ENCODE results near the gene CSNK1D.
"Not testable (repeated sequence)": the region's sequence is repeated elsewhere in the genome, so short reads cannot be mapped to it uniquely, and the experiment has no call there.

Gene CSNK1D

DNA sequence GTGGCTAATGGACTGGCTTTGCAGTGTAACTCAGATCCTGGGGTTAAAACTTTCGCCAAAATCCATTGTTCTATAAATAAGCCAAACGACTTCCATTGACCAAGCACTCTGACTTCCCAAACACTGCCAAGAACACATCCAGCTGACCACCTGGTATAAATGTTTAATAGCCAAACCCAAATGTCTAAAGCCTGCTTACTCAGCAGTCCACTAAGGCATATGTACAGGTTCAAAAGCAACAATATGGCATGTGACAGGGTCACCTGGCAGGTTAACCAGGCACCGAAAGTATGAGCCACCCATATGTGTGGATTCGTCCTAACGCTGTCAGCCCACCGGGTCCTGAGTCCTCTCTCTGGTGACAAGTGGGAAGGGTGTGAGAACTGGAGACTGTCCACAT lies 2.1 kb downstream of the CSNK1D start:
- DNase-seq, result no peak

- no peak for DNase-seq
Measured at GRCh38 chr17:82270651-82271050, 2.8 kb downstream of the CSNK1D start.

DNA sequence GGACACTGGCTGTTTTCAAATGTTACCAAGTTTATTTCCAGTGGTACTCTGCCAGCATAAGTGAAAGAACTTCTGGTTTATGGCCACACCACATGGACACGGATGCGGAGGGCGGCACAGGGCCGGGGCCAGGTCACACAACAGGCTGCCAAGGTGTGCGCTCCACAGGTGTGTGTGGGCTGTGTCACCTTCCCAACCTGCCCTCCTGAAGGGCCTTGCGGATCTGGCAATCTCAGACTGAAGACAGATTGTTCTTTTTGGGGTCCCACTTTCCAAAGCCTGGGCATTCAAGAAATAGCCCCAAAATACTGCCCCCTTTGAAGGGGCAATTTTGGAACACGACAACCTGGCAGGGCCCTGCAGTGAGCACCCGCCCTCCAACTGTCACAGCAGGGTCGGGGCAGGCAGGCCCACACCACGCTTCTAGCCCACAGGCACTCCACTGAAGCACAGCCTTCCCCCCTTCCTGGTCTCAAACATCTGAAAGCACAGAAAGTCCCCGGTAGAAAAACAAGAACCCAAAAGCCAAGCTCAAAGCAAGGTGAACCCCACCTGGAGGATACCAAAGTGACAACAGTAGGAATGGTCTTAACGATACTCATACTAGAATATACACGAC lies 3.5 kb downstream of the CSNK1D start:
- DNase-seq, result no peak

DNA sequence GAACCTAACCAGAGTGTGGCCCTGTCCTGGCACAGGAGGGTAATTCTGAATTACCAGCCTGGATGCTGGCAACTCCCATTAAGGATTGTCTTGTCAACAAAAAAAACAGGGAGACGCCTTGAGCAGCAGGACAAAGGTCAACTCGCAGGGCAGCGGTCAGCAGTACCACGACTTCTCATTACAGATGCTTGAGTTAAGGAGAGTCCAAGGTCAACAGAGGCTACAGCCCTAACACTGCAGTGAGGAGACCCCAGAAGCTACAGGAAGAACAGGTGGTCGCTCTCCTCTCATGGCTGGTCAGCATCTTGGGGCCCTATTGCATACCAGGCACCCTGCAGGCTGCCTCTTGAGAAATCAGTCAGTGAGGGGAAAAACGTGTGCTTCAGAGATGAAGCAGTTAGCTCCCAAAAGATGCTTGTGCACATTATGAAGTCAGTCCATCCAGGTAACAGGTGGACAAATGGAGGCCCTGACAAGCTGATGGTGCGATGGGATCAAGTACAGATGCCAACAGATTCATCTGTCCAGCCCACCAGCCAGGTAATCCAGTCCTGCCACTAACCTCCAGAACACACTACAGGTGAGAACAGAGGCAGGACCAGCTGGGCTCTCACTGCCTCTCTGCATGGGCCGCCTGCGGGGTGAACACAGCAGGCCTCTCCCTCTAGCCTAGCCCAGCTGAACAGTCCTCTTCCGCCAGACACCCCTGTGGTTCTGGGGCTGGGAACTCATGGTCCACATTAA lies 4.2 kb downstream of the CSNK1D start:
- no peak for DNase-seq

GRCh38 chr17:82267575-82268379 lies 5.7 kb downstream of the CSNK1D start:
- DNase-seq, result peak; percentile 42

DNA sequence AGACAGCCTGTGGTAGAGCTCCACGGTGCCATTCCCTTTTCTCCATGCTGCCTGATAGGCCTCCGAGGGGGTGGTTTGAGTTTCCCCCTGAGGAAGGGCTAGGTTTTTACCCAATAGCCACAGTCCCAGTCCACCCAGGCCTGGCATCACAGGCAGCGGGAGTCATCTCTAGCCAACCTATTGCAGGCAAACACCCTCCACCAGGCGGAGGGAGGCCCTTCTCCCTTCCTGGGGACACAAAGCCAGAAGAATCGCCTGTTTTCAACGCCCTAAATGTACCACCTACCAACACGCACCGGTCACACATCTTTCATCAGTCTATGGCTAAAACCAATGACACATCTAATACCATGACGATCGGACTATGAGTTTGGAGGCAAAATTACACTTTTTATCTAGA lies 7.4 kb downstream of the CSNK1D start:
- no peak for DNase-seq

- no peak for DNase-seq
Measured at GRCh38 chr17:82263641-82264040, 9.9 kb downstream of the CSNK1D start.

- DNase-seq, result no peak
Measured at GRCh38 chr17:82262344-82262743, 11.2 kb downstream of the CSNK1D start.

DNA sequence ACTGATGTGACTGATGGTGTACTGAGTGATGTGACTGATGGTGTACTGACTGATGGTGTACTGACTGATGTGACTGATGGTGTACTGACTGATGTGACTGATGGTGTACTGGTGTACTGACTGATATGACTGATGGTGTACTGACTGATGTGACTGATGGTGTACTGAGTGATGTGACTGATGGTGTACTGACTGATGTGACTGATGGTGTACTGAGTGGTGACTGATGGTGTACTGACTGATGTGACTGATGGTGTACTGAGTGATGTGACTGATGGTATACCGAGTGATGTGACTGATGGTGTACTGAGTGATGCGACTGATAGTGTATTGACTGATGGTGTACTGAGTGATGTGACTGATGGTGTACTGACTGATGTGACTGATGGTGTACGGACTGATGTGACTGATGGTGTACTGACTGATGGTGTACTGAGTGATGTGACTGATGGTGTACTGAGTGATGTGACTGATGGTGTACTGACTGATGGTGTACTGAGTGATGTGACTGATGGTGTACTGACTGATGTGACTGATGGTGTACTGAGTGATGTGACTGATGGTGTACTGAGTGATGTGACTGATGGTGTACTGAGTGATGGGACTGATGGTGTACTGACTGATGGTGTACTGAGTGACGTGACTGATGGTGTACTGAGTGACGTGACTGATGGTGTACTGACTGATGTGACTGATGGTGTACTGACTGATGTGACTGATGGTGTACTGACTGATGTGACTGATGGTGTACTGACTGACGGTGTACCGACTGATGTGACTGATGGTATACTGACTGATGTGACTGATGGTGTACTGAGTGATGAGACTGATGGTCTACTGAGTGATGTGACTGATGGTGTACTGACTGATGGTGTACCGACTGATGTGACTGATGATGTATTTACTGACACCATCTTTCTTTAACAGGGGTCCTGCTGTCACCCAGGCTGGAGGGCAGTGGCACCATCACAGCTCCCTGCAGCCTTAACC lies 13.2 kb downstream of the CSNK1D start:
- not testable (repeated sequence) for DNase-seq

GRCh38 chr17:82258555-82258954 lies 14.9 kb downstream of the CSNK1D start:
- no peak for DNase-seq

GRCh38 chr17:82257473-82257872 lies 16.0 kb downstream of the CSNK1D start:
- no peak for DNase-seq

- DNase-seq, result no peak
Measured at GRCh38 chr17:82256242-82256885, 17.1 kb downstream of the CSNK1D start.

DNA sequence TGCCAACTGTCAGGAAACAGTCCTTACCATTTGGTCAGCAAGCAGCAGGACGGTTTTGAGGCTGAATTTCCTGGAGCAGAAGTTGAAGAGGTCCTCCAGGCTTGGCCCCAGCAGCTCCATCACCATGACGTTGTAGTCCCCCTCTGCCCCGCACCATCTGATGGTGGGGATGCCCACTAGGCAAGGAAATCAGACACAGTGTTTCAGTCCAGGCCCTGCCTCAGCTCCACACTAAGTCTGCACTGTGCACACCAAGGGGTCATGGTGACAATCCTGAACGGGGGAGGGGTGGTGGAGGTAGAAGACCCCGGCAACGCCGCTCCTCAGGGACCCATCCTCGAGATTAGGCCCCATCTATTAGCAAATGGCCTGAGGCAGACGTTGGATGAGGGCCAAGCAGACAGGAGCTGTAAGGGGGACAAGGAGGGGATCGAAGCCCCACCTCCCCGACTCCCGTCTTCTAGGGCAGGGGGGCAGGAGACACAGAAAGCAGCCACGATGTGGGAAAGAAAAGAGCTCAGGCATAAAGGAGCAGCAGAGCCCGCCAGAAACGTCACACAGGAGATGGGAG lies 18.0 kb downstream of the CSNK1D start:
- DNase-seq, result no peak

DNA sequence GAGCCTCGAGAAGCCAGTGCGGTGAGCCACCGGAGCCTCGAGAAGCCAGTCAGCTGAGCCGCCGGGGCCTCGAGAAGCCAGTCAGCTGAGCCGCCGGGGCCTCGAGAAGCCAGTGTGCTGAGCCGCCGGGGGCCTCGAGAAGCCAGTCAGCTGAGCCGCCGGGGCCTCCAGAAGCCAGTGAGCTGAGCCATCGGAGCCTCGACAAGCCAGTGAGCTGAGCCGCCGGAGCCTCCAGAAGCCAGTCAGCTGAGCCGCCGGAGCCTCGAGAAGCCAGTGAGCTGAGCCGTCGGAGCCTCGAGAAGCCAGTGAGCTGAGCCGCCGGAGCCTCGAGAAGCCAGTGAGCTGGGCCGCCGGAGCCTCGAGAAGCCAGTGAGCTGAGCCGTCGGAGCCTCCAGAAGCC lies 18.8 kb downstream of the CSNK1D start:
- DNase-seq, result not testable (repeated sequence)

- not testable (repeated sequence) for DNase-seq
Measured at GRCh38 chr17:82254096-82254495, 19.4 kb downstream of the CSNK1D start.

DNA sequence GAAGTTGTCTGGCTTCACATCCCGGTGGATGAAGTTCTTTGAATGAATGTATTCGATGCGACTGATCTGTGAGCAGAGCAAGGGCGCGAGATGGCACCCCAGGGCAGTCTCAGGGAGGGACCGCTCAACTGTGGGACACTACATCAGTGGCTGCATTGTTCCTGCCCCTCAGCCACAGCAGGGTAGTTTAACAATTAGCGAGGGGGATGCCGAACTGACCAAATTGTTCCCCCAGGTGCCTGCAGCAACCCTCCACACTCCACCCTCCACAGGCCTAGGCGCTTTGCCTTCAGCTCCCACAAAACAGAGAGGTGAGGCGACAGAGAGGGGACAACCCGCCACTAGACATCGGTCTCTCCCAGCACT lies 20.3 kb downstream of the CSNK1D start:
- DNase-seq, result no peak

- DNase-seq, result no peak
Measured at GRCh38 chr17:82252511-82253178, 20.9 kb downstream of the CSNK1D start.

DNA sequence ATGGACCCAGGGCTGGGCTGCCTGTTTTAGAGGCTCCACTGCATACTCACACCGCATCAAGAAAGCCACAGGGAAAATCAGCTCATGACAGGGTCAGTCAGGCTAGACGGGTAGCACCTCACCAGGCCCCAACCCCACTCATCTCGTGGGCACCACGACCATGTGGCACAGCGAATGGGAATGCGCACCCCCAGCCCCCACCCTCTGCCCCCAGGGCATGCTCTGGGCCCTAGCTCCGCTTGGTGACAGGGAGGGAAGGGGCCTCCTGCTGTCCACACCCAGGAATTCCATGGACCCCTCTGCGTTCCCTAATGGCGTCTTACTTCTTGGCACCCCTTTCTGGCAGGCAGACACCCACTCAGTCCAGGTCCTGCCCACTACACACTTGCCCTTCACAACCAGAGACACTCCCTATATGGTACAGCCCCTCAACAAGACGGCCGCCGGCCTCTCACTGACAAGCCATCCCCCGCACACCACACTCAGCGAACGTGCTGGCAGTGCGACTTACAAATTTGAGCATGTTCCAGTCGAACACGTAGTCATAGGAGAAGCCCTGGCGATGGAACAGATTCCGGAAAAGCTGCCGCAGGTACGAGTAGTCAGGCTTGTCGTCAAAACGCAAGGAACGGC lies 22.5 kb downstream of the CSNK1D start:
- DNase-seq, result no peak

DNA sequence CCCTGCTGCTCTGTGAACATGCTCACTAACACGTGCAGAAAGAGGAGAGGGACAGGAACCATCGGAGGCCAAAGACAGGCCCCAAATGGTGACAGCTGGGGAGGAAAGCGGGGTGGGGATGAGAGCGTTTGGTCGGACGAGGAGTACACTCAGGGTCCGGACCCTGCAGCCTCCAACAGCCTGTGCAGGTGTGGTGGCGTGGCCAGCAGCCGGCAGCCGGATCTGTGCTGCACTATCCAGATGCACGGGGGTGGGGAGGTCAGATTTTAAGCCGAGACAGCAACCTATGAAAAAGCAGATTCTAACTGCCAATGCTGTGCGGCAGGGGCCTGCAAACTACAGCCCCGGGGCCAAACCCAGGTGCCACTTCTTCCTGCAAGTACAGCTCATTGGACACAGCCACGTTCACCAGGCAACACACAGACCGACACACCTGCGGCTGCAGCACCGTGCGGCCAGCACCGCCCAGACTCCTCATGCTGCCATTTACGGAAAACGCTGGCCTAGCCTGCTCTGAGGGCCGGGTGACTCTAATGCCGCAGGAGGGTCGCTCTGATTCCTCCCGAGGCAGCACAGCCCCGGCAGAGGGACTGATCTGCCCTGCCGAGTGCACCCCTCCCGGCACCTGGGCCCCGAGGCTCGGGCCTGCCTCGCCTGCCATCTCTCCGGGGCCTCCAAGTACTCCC lies 23.5 kb downstream of the CSNK1D start:
- no peak for DNase-seq

Measured in NCI-H446 treated with DMSO at 0.1 percent for 48 hours (cell line).